ENCODE results near the gene ELP4. TPM values are rescaled to one million over a fixed set of nuclear protein-coding genes. Genes with fewer than 3 reads are reported as not detected.

ELP4 gene
- total RNA-seq, 1 donor from 2014 or later, result 31.4 TPM

- DNase-seq, result peak; percentile 8
Measured at GRCh38 chr11:31779374-31779791, 269.8 kb downstream of the ELP4 start.

GRCh38 chr11:31780078-31780477, 270.5 kb downstream of the ELP4 start:
- no peak for DNase-seq

- no peak for DNase-seq
Measured at GRCh38 chr11:31780480-31780971, 271.0 kb downstream of the ELP4 start.

- DNase-seq, result no peak
Measured at GRCh38 chr11:31782257-31782656, 272.7 kb downstream of the ELP4 start.

- no peak for DNase-seq
Measured at GRCh38 chr11:31783252-31783651, 273.7 kb downstream of the ELP4 start.

GRCh38 chr11:31784611-31785010, 275.0 kb downstream of the ELP4 start:
- no peak for DNase-seq

GRCh38 chr11:31786996-31787685, 277.6 kb downstream of the ELP4 start:
- DNase-seq, result no peak

GRCh38 chr11:31788085-31788484, 278.5 kb downstream of the ELP4 start:
- DNase-seq, result no peak

GRCh38 chr11:31790649-31791048, 281.1 kb downstream of the ELP4 start:
- no peak for DNase-seq

GRCh38 chr11:31792036-31792435, 282.5 kb downstream of the ELP4 start:
- no peak for DNase-seq

GRCh38 chr11:31792456-31792855, 282.9 kb downstream of the ELP4 start:
- DNase-seq, result no peak

GRCh38 chr11:31793264-31793663, 283.7 kb downstream of the ELP4 start:
- DNase-seq, result no peak

GRCh38 chr11:31794548-31794947, 285.0 kb downstream of the ELP4 start:
- no peak for DNase-seq

- DNase-seq, result no peak
Measured at GRCh38 chr11:31795706-31796498, 286.3 kb downstream of the ELP4 start.

GRCh38 chr11:31796499-31797189, 287.1 kb downstream of the ELP4 start:
- no peak for DNase-seq

GRCh38 chr11:31797190-31798056, 287.9 kb downstream of the ELP4 start:
- no peak for DNase-seq

GRCh38 chr11:31798057-31798553, 288.5 kb downstream of the ELP4 start:
- DNase-seq, result no peak

GRCh38 chr11:31798554-31799434, 289.2 kb downstream of the ELP4 start:
- DNase-seq, result no peak

GRCh38 chr11:31799435-31800397, 290.1 kb downstream of the ELP4 start:
- DNase-seq, result no peak

Measured in skin of body (tissue), 2 donors.